Muscle of leg (tissue), 11 donors: ENCODE measurements around the gene GPR78. TPM values are rescaled to one million over a fixed set of nuclear protein-coding genes. Genes with fewer than 3 reads are reported as not detected.

Source experiments
- DNase-seq: peaks from one replicate; pipeline ENCODE4 v3.0.0; 2013
- H3K27ac ChIP-seq: one replicate; pipeline ENCODE4 v1.5.1; 2013; ENCODE audit warnings: mild to moderate bottlenecking, low read length, control low read depth
- H3K27me3 ChIP-seq: one replicate; pipeline ENCODE4 v1.6.1; 2013; ENCODE audit warnings: low read length; ENCODE audit not compliant: control insufficient read depth, insufficient read depth
- H3K36me3 ChIP-seq: one replicate; pipeline ENCODE4 v1.6.1; 2013; ENCODE audit warnings: low read length; ENCODE audit not compliant: control insufficient read depth, insufficient read depth
- H3K4me1 ChIP-seq: one replicate; pipeline ENCODE4 v1.6.1; 2013; ENCODE audit warnings: low read length; ENCODE audit not compliant: control insufficient read depth, insufficient read depth
- H3K4me3 ChIP-seq: one replicate; pipeline ENCODE4 v1.5.1; 2013; ENCODE audit warnings: low read length, control low read depth
- H3K9me3 ChIP-seq: replicated peaks from 2 replicates; pipeline ENCODE4 v1.6.1; 2013; ENCODE audit warnings: low read depth, low read length; ENCODE audit not compliant: control insufficient read depth
- WGBS: methylation state at CpG from one replicate; pipeline ENCODE4 v1.1.5; 2013; ENCODE audit warnings: missing lambda C conversion rate; ENCODE audit not compliant: insufficient coverage; 5-methylcytosine and 5-hydroxymethylcytosine counted together
- polyA plus RNA-seq, 8 donors: library from polyadenylated mRNA; unstranded; fragments of 120-200 nt; gene quantifications; one replicate each; pipeline versions ENCODE4 v1.2.1 to v1.2.3, GENCODE V29; 2013; ENCODE audit warnings: inconsistent platforms in 1 of 8, low replicate concordance in 1 of 8; ENCODE audit not compliant: insufficient read length in 8 of 8, insufficient read depth in 1 of 8
- total RNA-seq: library from RNA; stranded (reverse); fragments of 120-200 nt; gene quantifications from one replicate; pipeline ENCODE4 v1.2.4, GENCODE V29; 2013

GPR78 gene
- total and polyA plus RNA-seq, 9 donors, result 0.29 to 0.93 (median 0.61) TPM

DNA sequence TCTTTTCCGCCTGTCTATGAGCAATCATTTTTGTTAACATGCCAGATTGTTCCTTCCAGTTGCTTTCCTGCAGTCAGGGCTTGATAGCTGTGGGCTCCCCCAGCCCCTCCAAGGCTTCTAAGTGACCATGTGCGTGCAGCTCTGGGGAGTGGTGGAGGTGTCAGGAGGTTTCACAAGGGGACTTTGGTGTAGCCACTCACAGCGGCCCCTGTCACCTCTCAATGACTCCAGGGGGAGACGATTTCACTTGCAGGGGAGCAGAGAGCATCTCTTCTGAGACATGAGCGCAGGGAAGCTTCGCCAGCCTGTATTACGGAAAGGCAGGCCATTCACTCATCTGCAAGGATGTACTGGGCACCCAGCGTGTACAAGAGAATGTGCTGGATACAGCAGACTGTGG is 3.1 kb upstream of the GPR78 start:
- no peak for DNase-seq
- Histone ChIP-seq H3K9me3 (no peaks in the 10 kb centered on the region), H3K27ac (no peak overlapping the region), H3K4me3 (no peak overlapping the region), H3K27me3 (peaks cover 28% of the 10 kb centered on the region), H3K36me3 (no peaks in the 10 kb centered on the region), H3K4me1 (peaks cover 5% of the 10 kb centered on the region)
- 55% methylated on average over 6 of the region's 8 CpGs for WGBS

GRCh38 chr4:8577972-8578371 is 2.2 kb upstream of the GPR78 start:
- H3K4me3 ChIP-seq, result no peak overlapping the region
- H3K9me3 ChIP-seq, result no peaks in the 10 kb centered on the region
- WGBS, result 70% methylated on average over 2 of the region's 4 CpGs
- no peaks in the 10 kb centered on the region for H3K36me3 ChIP-seq
- peaks cover 5% of the 10 kb centered on the region for H3K4me1 ChIP-seq
- H3K27ac ChIP-seq, result no peak overlapping the region
- H3K27me3 ChIP-seq, result peaks cover 28% of the 10 kb centered on the region
- no peak for DNase-seq

GRCh38 chr4:8578717-8579116 is 1.5 kb upstream of the GPR78 start:
- DNase-seq, result no peak
- Histone ChIP-seq H3K36me3 (no peaks in the 10 kb centered on the region), H3K4me3 (no peak overlapping the region), H3K9me3 (no peaks in the 10 kb centered on the region), H3K27ac (no peak overlapping the region), H3K27me3 (peaks cover 30% of the 10 kb centered on the region), H3K4me1 (peaks cover 5% of the 10 kb centered on the region)
- no CpG with 5 or more reads among the region's 3 CpGs for WGBS

- Histone ChIP-seq H3K9me3 (no peaks in the 10 kb centered on the region), H3K36me3 (no peaks in the 10 kb centered on the region), H3K4me1 (peaks cover 5% of the 10 kb centered on the region), H3K4me3 (no peak overlapping the region), H3K27ac (no peak overlapping the region), H3K27me3 (peaks cover 29% of the 10 kb centered on the region)
- 39% methylated on average over 5 of the region's 12 CpGs for WGBS
- no peak for DNase-seq
Observed at GRCh38 chr4:8579526-8580320, 469 bp upstream of the GPR78 start.

GRCh38 chr4:8581094-8581861 is 1.1 kb downstream of the GPR78 start:
- Histone ChIP-seq H3K4me1 (peaks cover 14% of the 10 kb centered on the region), H3K4me3 (no peak overlapping the region), H3K9me3 (no peaks in the 10 kb centered on the region), H3K27ac (no peak overlapping the region), H3K27me3 (peaks cover 34% of the 10 kb centered on the region), H3K36me3 (no peaks in the 10 kb centered on the region)
- no peak for DNase-seq
- 48% methylated on average over 66 of the region's 66 CpGs for WGBS

GRCh38 chr4:8582016-8582415 is 1.8 kb downstream of the GPR78 start:
- H3K27me3 ChIP-seq, result peaks cover 35% of the 10 kb centered on the region
- H3K4me3 ChIP-seq, result no peak overlapping the region
- DNase-seq, result no peak
- H3K9me3 ChIP-seq, result no peaks in the 10 kb centered on the region
- no CpG with 5 or more reads among the region's 2 CpGs for WGBS
- peaks cover 15% of the 10 kb centered on the region for H3K4me1 ChIP-seq
- H3K27ac ChIP-seq, result no peak overlapping the region
- no peaks in the 10 kb centered on the region for H3K36me3 ChIP-seq

DNA sequence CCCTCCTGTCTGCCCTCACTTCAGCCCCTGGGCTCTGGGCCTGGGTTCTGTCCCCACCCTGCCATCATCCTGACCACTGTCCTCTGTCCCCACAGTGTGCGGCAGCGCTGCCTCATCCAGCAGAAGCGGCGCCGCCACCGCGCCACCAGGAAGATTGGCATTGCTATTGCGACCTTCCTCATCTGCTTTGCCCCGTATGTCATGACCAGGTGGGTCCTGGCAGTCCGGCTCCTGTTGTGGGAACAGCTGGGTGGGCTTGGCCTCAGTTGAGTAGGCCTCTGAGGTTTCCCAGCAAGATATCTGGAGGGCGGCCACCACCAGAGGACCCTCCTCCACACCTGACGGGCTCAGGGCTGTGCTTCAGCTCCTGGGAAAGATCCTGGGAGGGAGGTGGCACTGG is 2.2 kb downstream of the GPR78 start:
- Histone ChIP-seq H3K27ac (no peak overlapping the region), H3K9me3 (no peaks in the 10 kb centered on the region), H3K4me1 (peaks cover 15% of the 10 kb centered on the region), H3K27me3 (peaks cover 34% of the 10 kb centered on the region), H3K4me3 (no peak overlapping the region), H3K36me3 (no peaks in the 10 kb centered on the region)
- no peak for DNase-seq
- WGBS, result 97% methylated on average over 6 of the region's 12 CpGs

- no peak overlapping the region for H3K27ac ChIP-seq
- H3K9me3 ChIP-seq, result no peaks in the 10 kb centered on the region
- H3K4me3 ChIP-seq, result no peak overlapping the region
- H3K4me1 ChIP-seq, result peaks cover 15% of the 10 kb centered on the region
- no peaks in the 10 kb centered on the region for H3K36me3 ChIP-seq
- peaks cover 37% of the 10 kb centered on the region for H3K27me3 ChIP-seq
- DNase-seq, result no peak
- 66% methylated on average over 6 of the region's 9 CpGs for WGBS
Observed at GRCh38 chr4:8582941-8583654, 2.9 kb downstream of the GPR78 start.

DNA sequence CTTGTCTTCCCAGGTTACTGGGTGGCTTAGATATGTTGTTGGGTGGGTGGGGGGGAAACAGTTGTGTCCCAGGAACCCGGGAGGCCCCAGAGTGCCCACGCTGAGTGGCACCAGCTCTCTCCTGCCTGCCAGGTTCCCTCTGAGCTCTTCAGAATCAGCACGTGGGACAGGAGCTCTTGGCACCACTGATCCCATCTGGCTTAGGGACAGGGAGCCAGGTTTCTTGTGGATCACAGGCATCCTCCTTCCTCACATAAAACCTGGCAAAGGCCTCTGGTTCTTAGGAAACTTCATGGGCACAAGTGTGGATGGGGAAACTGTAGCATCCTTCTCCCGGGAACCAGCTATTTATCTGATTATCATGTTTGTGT is 3.4 kb downstream of the GPR78 start:
- Histone ChIP-seq H3K27me3 (peaks cover 41% of the 10 kb centered on the region), H3K4me3 (no peak overlapping the region), H3K9me3 (no peaks in the 10 kb centered on the region), H3K27ac (no peak overlapping the region), H3K4me1 (peaks cover 15% of the 10 kb centered on the region), H3K36me3 (no peaks in the 10 kb centered on the region)
- no peak for DNase-seq
- WGBS, result 71% methylated on average over 2 of the region's 4 CpGs

DNA sequence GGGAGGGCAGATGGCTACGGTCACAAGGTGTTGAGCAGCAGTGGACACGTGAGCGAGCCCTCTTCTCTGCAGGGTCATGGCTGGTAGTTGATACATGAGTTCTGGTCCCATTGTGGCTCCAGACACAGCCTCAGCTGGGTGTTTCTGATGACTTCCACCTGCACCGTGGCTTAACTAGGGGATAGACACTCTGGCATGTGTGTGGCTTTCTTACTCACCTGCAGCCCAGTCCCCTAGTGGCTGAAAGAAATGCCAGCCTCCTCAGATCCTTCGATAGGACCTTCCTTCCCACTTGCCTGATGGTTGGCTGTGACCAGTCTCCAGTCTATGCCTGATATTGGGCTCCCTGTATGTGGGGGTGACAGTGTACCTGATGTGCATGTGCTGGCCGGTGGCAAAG is 5.0 kb downstream of the GPR78 start:
- WGBS, result 27% methylated on average over 4 of the region's 6 CpGs

More for the DNA sequence above, 5.0 kb downstream of the GPR78 start:
- Histone ChIP-seq H3K4me1 (peaks cover 10% of the 10 kb centered on the region), H3K36me3 (no peaks in the 10 kb centered on the region), H3K27me3 (peaks cover 48% of the 10 kb centered on the region), H3K9me3 (no peaks in the 10 kb centered on the region), H3K27ac (no peak overlapping the region), H3K4me3 (no peak overlapping the region)
- DNase-seq, result no peak
